HCT116 (cell line): ENCODE results near the gene GNLY.

ENCODE experiments used
- CEBPB ChIP-seq: IDR thresholded peaks from 2 replicates; pipeline ENCODE4 v1.6.1; 2012; ENCODE audit warnings: low read depth
- CTCF ChIP-seq, 3 experiments: fragments of 200-600 bp in 1 of 3; sonication (generic) in 1 of 3; IDR thresholded peaks in 2 of 3; conservative IDR thresholded peaks in 1 of 3; 2 replicates each; pipeline ENCODE4 v1.5.1; 2012 to 2017; ENCODE audit warnings: low read depth in 2 of 3, low read length in 2 of 3, antibody characterized with exemption in 1 of 3, borderline replicate concordance in 1 of 3, control low read depth in 1 of 3, mild to moderate bottlenecking in 1 of 3, mixed read lengths in 1 of 3, mixed run types in 1 of 3, moderate library complexity in 1 of 3; ENCODE audit not compliant: insufficient read depth in 1 of 3
- EGR1 ChIP-seq: IDR thresholded peaks from 2 replicates; pipeline ENCODE4 v1.6.1; 2012; ENCODE audit warnings: low read depth
- ELF1 ChIP-seq: IDR thresholded peaks from 2 replicates; pipeline ENCODE4 v1.6.1; 2012; ENCODE audit warnings: low read depth, borderline replicate concordance
- JUND ChIP-seq: IDR thresholded peaks from 2 replicates; pipeline ENCODE4 v1.6.1; 2012
- MAX ChIP-seq: IDR thresholded peaks from 2 replicates; pipeline ENCODE4 v1.6.1; 2012
- POLR2A ChIP-seq: IDR thresholded peaks from 2 replicates; pipeline ENCODE4 v1.7.0; 2011; ENCODE audit warnings: borderline replicate concordance; ENCODE audit not compliant: insufficient read depth, insufficient read length; ENCODE audit errors: extremely low read depth
- REST ChIP-seq: IDR thresholded peaks from 2 replicates; pipeline ENCODE4 v1.6.1; 2012; ENCODE audit warnings: low read depth

- TF ChIP-seq CTCF (IDR thresholded peaks at IDR 0.05 in 2 of 3, conservative IDR thresholded peaks at IDR 0.05 in 1 of 3; ENCODE audit: borderline replicate concordance in 1 of 3, insufficient read depth in 1 of 3, low read depth in 2 of 3, low read length in 2 of 3) (no peak), POLR2A (no peak), JUND (no peak), EGR1 (no peak), MAX (no peak), CEBPB (no peak), REST (no peak), ELF1 (no peak)
Observed at GRCh38 chr2:85660725-85661124, 33.4 kb upstream of the GNLY start.
